ENCODE measurements around the gene CXCL12.

DNA sequence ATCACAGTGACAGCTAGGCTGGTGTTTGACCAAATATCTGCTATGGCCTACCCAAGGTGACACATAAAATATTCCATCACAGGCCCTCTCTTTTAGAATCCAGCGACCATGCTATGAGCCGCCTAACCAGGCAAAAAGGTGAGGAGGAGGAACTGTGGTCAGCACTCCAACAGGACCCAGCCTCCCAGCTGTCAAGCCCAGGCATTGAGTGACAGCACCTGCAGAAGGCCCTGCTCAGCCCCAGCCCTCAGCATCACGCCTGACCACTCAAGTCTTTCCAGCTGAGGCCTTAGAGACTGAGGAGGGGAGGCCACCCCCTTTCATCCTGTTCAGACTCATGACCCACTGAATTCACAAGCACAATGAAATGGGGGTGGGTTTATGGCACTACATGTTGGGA is 43.0 kb downstream of the CXCL12 start:
- TF ChIP-seq, protein P1, sequence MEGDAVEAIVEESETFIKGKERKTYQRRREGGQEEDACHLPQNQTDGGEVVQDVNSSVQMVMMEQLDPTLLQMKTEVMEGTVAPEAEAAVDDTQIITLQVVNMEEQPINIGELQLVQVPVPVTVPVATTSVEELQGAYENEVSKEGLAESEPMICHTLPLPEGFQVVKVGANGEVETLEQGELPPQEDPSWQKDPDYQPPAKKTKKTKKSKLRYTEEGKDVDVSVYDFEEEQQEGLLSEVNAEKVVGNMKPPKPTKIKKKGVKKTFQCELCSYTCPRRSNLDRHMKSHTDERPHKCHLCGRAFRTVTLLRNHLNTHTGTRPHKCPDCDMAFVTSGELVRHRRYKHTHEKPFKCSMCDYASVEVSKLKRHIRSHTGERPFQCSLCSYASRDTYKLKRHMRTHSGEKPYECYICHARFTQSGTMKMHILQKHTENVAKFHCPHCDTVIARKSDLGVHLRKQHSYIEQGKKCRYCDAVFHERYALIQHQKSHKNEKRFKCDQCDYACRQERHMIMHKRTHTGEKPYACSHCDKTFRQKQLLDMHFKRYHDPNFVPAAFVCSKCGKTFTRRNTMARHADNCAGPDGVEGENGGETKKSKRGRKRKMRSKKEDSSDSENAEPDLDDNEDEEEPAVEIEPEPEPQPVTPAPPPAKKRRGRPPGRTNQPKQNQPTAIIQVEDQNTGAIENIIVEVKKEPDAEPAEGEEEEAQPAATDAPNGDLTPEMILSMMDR (IDR thresholded peaks at IDR 0.05 in 2 of 3, conservative IDR thresholded peaks at IDR 0.05 in 1 of 3; ENCODE audit: borderline replicate concordance in 1 of 3, insufficient read depth in 1 of 3, low read depth in 2 of 3, low read length in 2 of 3), result no peak
- TF ChIP-seq POLR2A (IDR thresholded peaks at IDR 0.05; ENCODE audit: borderline replicate concordance, extremely low read depth, insufficient read depth, insufficient read length) (no peak), ZNF274 (IDR thresholded peaks at IDR 0.05; ENCODE audit: low read depth, low read length) (no peak), JUND (IDR thresholded peaks at IDR 0.05) (no peak), SP1 (IDR thresholded peaks at IDR 0.05; ENCODE audit: low read depth) (no peak), RAD21 (IDR thresholded peaks at IDR 0.05; ENCODE audit: low read depth) (no peak), EZH2 (IDR thresholded peaks at IDR 0.05) (no peak), POLR2AphosphoS5 (IDR thresholded peaks at IDR 0.05; ENCODE audit: low read depth, low read length) (no peak), EZH2phosphoT487 (IDR thresholded peaks at IDR 0.05; ENCODE audit: borderline replicate concordance) (no peak), TCF7L2 (IDR thresholded peaks at IDR 0.05; ENCODE audit: borderline replicate concordance, extremely low read depth, insufficient read depth, insufficient read length) (no peak), SRF (IDR thresholded peaks at IDR 0.05; ENCODE audit: low read depth) (no peak)
- TF ChIP-seq, protein P2, sequence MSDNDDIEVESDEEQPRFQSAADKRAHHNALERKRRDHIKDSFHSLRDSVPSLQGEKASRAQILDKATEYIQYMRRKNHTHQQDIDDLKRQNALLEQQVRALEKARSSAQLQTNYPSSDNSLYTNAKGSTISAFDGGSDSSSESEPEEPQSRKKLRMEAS (IDR thresholded peaks at IDR 0.05), result no peak
- TF ChIP-seq, protein P3, sequence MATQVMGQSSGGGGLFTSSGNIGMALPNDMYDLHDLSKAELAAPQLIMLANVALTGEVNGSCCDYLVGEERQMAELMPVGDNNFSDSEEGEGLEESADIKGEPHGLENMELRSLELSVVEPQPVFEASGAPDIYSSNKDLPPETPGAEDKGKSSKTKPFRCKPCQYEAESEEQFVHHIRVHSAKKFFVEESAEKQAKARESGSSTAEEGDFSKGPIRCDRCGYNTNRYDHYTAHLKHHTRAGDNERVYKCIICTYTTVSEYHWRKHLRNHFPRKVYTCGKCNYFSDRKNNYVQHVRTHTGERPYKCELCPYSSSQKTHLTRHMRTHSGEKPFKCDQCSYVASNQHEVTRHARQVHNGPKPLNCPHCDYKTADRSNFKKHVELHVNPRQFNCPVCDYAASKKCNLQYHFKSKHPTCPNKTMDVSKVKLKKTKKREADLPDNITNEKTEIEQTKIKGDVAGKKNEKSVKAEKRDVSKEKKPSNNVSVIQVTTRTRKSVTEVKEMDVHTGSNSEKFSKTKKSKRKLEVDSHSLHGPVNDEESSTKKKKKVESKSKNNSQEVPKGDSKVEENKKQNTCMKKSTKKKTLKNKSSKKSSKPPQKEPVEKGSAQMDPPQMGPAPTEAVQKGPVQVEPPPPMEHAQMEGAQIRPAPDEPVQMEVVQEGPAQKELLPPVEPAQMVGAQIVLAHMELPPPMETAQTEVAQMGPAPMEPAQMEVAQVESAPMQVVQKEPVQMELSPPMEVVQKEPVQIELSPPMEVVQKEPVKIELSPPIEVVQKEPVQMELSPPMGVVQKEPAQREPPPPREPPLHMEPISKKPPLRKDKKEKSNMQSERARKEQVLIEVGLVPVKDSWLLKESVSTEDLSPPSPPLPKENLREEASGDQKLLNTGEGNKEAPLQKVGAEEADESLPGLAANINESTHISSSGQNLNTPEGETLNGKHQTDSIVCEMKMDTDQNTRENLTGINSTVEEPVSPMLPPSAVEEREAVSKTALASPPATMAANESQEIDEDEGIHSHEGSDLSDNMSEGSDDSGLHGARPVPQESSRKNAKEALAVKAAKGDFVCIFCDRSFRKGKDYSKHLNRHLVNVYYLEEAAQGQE (IDR thresholded peaks at IDR 0.05; ENCODE audit: low read depth), result no peak
